ENCODE results near the gene CREB5. TPM values are rescaled to one million over a fixed set of nuclear protein-coding genes. Genes with fewer than 3 reads are reported as not detected.

The CREB5 gene
- total and polyA plus RNA-seq, 3 donors from 2014 or later, result 2.0 to 2.9 (median 2.9) TPM

DNA sequence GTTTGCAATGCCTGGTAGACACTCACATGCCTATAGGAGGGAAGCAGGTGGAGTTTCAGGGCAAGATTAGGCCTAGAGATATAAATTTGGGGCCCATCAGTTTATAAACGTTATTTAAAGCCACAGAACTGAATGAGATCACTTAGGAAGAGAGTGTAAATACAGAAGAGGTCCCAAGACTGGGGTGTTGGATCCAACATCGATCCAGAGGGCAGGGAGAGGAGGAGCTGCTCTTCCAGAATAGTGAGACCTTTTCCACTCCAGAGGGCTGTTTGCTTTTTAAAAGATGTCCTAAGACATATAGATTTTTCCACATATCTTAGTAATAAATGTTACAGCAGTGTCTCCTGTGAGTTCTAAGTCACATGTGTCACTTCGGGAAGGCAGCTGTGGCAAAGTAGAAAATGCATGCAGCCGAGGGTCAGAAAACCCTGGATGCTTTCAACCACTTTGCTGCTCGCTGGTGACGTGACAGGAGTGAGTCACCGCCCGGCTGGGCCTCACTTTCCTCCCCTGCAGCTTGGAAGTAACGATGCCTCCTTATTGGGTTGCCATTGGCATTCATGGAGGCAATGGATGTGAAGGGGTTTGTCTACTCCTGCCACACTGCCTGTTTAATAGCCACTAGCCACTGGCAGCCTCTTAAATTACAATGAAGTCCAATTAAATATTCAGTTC, 450.4 kb downstream of the CREB5 start:
- Histone ChIP-seq H3K4me1 (no peaks in the 10 kb centered on the region), H3K36me3 (ENCODE audit: low read depth, missing control alignments) (no peaks in the 10 kb centered on the region), H3K4me3 (no peak overlapping the region), H3K9me3 (no peaks in the 10 kb centered on the region), H3K27me3 (no peaks in the 10 kb centered on the region), H3K27ac (no peak overlapping the region)
- intact Hi-C loops (cut with DNase I; ENCODE audit: low total_unique reads), result no loop called here
- 77 to 90% methylated on average over 9 of the region's 9 CpGs for WGBS, 2 donors
- no peak for DNase-seq
- TF ChIP-seq, protein P1, sequence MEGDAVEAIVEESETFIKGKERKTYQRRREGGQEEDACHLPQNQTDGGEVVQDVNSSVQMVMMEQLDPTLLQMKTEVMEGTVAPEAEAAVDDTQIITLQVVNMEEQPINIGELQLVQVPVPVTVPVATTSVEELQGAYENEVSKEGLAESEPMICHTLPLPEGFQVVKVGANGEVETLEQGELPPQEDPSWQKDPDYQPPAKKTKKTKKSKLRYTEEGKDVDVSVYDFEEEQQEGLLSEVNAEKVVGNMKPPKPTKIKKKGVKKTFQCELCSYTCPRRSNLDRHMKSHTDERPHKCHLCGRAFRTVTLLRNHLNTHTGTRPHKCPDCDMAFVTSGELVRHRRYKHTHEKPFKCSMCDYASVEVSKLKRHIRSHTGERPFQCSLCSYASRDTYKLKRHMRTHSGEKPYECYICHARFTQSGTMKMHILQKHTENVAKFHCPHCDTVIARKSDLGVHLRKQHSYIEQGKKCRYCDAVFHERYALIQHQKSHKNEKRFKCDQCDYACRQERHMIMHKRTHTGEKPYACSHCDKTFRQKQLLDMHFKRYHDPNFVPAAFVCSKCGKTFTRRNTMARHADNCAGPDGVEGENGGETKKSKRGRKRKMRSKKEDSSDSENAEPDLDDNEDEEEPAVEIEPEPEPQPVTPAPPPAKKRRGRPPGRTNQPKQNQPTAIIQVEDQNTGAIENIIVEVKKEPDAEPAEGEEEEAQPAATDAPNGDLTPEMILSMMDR (IDR thresholded peaks at IDR 0.05), result no peak
- no peak for TF ChIP-seq POLR2A (IDR thresholded peaks at IDR 0.05)

DNA sequence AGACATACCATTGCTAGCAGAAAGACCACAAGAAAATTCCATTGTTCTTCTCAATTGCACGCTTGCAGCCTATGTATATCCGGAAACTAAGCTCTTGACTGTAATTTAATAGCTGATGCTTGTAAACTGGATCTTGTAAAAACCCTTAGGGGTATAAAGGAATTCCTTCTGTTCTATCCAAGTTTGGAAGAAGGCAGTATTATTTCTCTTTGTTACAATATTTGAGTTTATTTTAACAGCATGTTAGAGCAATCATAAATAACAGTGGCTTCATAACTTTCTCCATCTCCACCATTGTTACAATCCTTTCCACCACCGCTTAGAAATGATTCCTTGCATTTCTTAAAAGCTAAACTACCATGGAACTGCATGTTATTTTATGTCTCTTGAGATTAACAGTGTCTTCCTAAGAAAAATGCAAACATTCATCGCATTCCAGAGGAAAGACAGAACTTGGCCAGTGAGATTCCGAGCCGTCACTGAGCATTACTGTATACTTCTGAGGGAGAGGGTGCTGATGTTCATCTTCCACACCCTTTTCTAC, 453.4 kb downstream of the CREB5 start:
- DNase-seq, result no peak
- WGBS, 2 donors, result 69 to 75% methylated on average over 6 of the region's 6 CpGs
- Histone ChIP-seq H3K36me3 (ENCODE audit: low read depth, missing control alignments) (no peaks in the 10 kb centered on the region), H3K4me3 (no peak overlapping the region), H3K27ac (no peak overlapping the region), H3K4me1 (no peaks in the 10 kb centered on the region), H3K27me3 (no peaks in the 10 kb centered on the region), H3K9me3 (no peaks in the 10 kb centered on the region)
- TF ChIP-seq, protein P1 (IDR thresholded peaks at IDR 0.05), result no peak
- no peak for TF ChIP-seq POLR2A (IDR thresholded peaks at IDR 0.05)
- intact Hi-C loops (cut with DNase I; ENCODE audit: low total_unique reads), result no loop called here

GRCh38 chr7:28868712-28869111, 456.4 kb downstream of the CREB5 start:
- Histone ChIP-seq H3K36me3 (ENCODE audit: low read depth, missing control alignments) (no peaks in the 10 kb centered on the region), H3K27me3 (no peaks in the 10 kb centered on the region), H3K27ac (no peak overlapping the region), H3K4me3 (no peak overlapping the region), H3K9me3 (no peaks in the 10 kb centered on the region), H3K4me1 (no peaks in the 10 kb centered on the region)
- intact Hi-C loops (cut with DNase I; ENCODE audit: low total_unique reads), result no loop called here
- 88 to 89% methylated on average over 2 of the region's 2 CpGs for WGBS, 2 donors
- TF ChIP-seq, protein P1 (IDR thresholded peaks at IDR 0.05), result no peak
- TF ChIP-seq POLR2A (IDR thresholded peaks at IDR 0.05), result no peak
- no peak for DNase-seq

- H3K27ac ChIP-seq, result no peak overlapping the region
- no peaks in the 10 kb centered on the region for H3K9me3 ChIP-seq
- no peak overlapping the region for H3K4me3 ChIP-seq
- H3K36me3 ChIP-seq (ENCODE audit: low read depth, missing control alignments), result no peaks in the 10 kb centered on the region
- WGBS, 2 donors, result 93 to 97% methylated on average over 2 of the region's 2 CpGs
- no peak for TF ChIP-seq POLR2A (IDR thresholded peaks at IDR 0.05)
- TF ChIP-seq, protein P1 (IDR thresholded peaks at IDR 0.05), result no peak
- no peaks in the 10 kb centered on the region for H3K27me3 ChIP-seq
- no peaks in the 10 kb centered on the region for H3K4me1 ChIP-seq
- no peak for DNase-seq
- intact Hi-C loops (cut with DNase I; ENCODE audit: low total_unique reads), result no loop called here
These were observed 458.8 kb downstream of the CREB5 start for GRCh38 chr7:28871077-28871476.

DNA sequence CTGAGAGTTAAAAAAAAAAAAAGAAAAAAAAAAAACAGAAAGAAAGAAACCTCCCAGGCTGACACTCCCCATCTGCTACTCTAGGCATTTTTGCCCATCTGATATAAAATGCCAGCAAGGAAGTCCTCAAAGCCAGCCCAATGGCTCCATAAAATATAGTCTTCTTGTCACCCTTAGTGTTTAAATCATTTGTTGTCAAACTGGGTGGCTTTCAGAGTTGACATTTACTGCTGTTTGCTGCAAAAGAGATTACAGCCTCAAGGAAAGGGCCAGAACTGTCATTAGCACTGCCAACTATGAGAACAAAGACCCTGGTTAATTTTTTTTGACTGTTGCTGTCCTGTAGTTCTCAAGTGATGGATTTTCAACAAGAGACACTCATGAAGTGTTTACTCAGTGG, 459.3 kb downstream of the CREB5 start:
- H3K9me3 ChIP-seq, result no peaks in the 10 kb centered on the region
- no peaks in the 10 kb centered on the region for H3K27me3 ChIP-seq
- intact Hi-C loops (cut with DNase I; ENCODE audit: low total_unique reads), result no loop called here
- H3K27ac ChIP-seq, result no peak overlapping the region
- H3K4me1 ChIP-seq, result no peaks in the 10 kb centered on the region
- no peak for TF ChIP-seq POLR2A (IDR thresholded peaks at IDR 0.05)
- no peaks in the 10 kb centered on the region for H3K36me3 ChIP-seq (ENCODE audit: low read depth, missing control alignments)
- DNase-seq, result no peak
- no peak overlapping the region for H3K4me3 ChIP-seq
